PC-9 (cell line): ENCODE results near the gene BAG1. TPM values are rescaled to one million over a fixed set of nuclear protein-coding genes. Genes with fewer than 3 reads are reported as not detected.

Source experiments
- BruUV-seq: library from RNA; stranded (reverse); fragments of 400-500 nt; replicated peaks from 2 replicates; lab custom pipeline; 2021; lab: Mats Ljungman, UMichigan
- CTCF ChIA-PET: fragments of 300-600 bp; sonication (Branson Sonifier 250); formaldehyde crosslinking; loops from one replicate; lab custom pipeline; 2022; ENCODE audit warnings: antibody characterized with exemption; lab: Charles Lee
- POLR2A ChIA-PET: fragments of 300-600 bp; sonication (Branson Sonifier 250); formaldehyde crosslinking; loops from one replicate; lab custom pipeline; 2022; ENCODE audit warnings: antibody characterized with exemption; ENCODE audit not compliant: unreplicated experiment; lab: Charles Lee
- DNase-seq, 2 experiments: peaks; one replicate each; pipeline versions ENCODE4 v3.0.0 to v3.0.0-alpha.2; 2015 to 2022; ENCODE audit warnings: mixed read lengths in 1 of 2
- H2AFZ ChIP-seq: fragments of 200-600 bp; sonication (generic); 2 replicates; pipeline ENCODE4 v1.8.1; 2017; ENCODE audit warnings: antibody characterized with exemption
- H3F3A ChIP-seq: fragments of 200-600 bp; sonication (generic); 2 replicates; pipeline ENCODE4 v1.8.1; 2017; ENCODE audit warnings: antibody characterized with exemption, mild to moderate bottlenecking, low read depth; ENCODE audit not compliant: insufficient read depth
- H3K27ac ChIP-seq: fragments of 200-600 bp; sonication (generic); 2 replicates; pipeline ENCODE4 v1.6.1; 2016; ENCODE audit warnings: mixed run types
- H3K27me3 ChIP-seq: fragments of 200-600 bp; sonication (generic); 2 replicates; pipeline ENCODE4 v1.6.1; 2016; ENCODE audit warnings: low read depth, mixed run types; ENCODE audit not compliant: insufficient read depth
- H3K36me3 ChIP-seq: fragments of 200-600 bp; sonication (generic); 2 replicates; pipeline ENCODE4 v1.6.1; 2016; ENCODE audit warnings: low read depth, mixed run types
- H3K4me1 ChIP-seq: fragments of 200-600 bp; sonication (generic); replicated peaks from 2 replicates; pipeline ENCODE4 v1.6.1; 2016; ENCODE audit warnings: mixed run types; ENCODE audit not compliant: insufficient read depth
- H3K4me2 ChIP-seq: fragments of 200-600 bp; sonication (generic); 2 replicates; pipeline ENCODE4 v1.6.1; 2017; ENCODE audit warnings: mixed run types
- H3K4me3 ChIP-seq: fragments of 200-600 bp; sonication (generic); 2 replicates; pipeline ENCODE4 v1.6.1; 2016; ENCODE audit warnings: mixed run types
- H3K79me2 ChIP-seq: fragments of 200-600 bp; sonication (generic); 2 replicates; pipeline ENCODE4 v1.6.1; 2017; ENCODE audit warnings: low read depth, mixed run types
- H3K9me2 ChIP-seq: fragments of 200-600 bp; sonication (generic); 2 replicates; pipeline ENCODE4 v1.8.1; 2017; ENCODE audit warnings: mild to moderate bottlenecking; ENCODE audit not compliant: insufficient read depth
- H3K9me3 ChIP-seq: fragments of 200-600 bp; sonication (generic); 2 replicates; pipeline ENCODE4 v1.8.1; 2016; ENCODE audit warnings: low read depth; ENCODE audit not compliant: insufficient read depth
- H4K20me1 ChIP-seq: fragments of 200-600 bp; sonication (generic); 2 replicates; pipeline ENCODE4 v1.8.1; 2017; ENCODE audit not compliant: insufficient read depth
- CTCF ChIP-seq: fragments of 200-600 bp; sonication (generic); conservative IDR thresholded peaks from 2 replicates; pipeline ENCODE4 v1.6.1; 2017; ENCODE audit warnings: mixed run types, antibody characterized with exemption, mild to moderate bottlenecking, moderate library complexity
- EZH2 ChIP-seq: fragments of 200-600 bp; sonication (generic); IDR thresholded peaks from 2 replicates; pipeline ENCODE4 v1.8.0; 2017; ENCODE audit warnings: antibody characterized with exemption, low read depth
- intact Hi-C: fragments of 100-400 bp; cut with micrococcal nuclease; formaldehyde crosslinking; loops from one replicate; pipeline ENCODE4 v1.10.0; 2022; ENCODE audit not compliant: unreplicated experiment
- total RNA-seq: library from RNA; stranded (reverse); gene quantifications from 2 replicates; pipeline ENCODE4 v1.2.3, GENCODE V29; 2021

Gene BAG1
- total RNA-seq, 1 experiment from 2014 or later, result 21.9 TPM

GRCh38 chr9:33248606-33249005 is 15.9 kb downstream of the BAG1 start:
- intact Hi-C loops, result no loop called here
- H3K36me3 ChIP-seq, result no peaks in the 10 kb centered on the region
- POLR2A ChIA-PET, result no interaction called here
- no TSS peak for BruUV-seq
- CTCF ChIA-PET, result no interaction called here
- no peaks in the 10 kb centered on the region for H3K4me1 ChIP-seq
- H3K9me2 ChIP-seq, result no peaks in the 10 kb centered on the region
- H3K9me3 ChIP-seq, result no peaks in the 10 kb centered on the region
- H3K4me2 ChIP-seq, result no peak overlapping the region
- TF ChIP-seq CTCF (no peak), EZH2 (no peak)
- no peaks in the 10 kb centered on the region for H4K20me1 ChIP-seq
- no peaks in the 10 kb centered on the region for H3F3A ChIP-seq
- no peaks in the 10 kb centered on the region for H3K79me2 ChIP-seq
- no peak overlapping the region for H3K27ac ChIP-seq
- DNase-seq, result no peak
- no peak overlapping the region for H2AFZ ChIP-seq
- H3K4me3 ChIP-seq, result no peak overlapping the region
- no peaks in the 10 kb centered on the region for H3K27me3 ChIP-seq

- H3K9me3 ChIP-seq, result no peaks in the 10 kb centered on the region
- H3K27ac ChIP-seq, result no peak overlapping the region
- H3K27me3 ChIP-seq, result no peaks in the 10 kb centered on the region
- DNase-seq, result no peak
- H3K79me2 ChIP-seq, result no peaks in the 10 kb centered on the region
- BruUV-seq, result no TSS peak
- H3K4me2 ChIP-seq, result no peak overlapping the region
- H3K9me2 ChIP-seq, result no peaks in the 10 kb centered on the region
- CTCF ChIA-PET, result no interaction called here
- no peaks in the 10 kb centered on the region for H3K36me3 ChIP-seq
- no peaks in the 10 kb centered on the region for H3F3A ChIP-seq
- intact Hi-C loops, result no loop called here
- no peaks in the 10 kb centered on the region for H3K4me1 ChIP-seq
- POLR2A ChIA-PET, result no interaction called here
- no peak overlapping the region for H3K4me3 ChIP-seq
- H2AFZ ChIP-seq, result no peak overlapping the region
- no peaks in the 10 kb centered on the region for H4K20me1 ChIP-seq
- no peak for TF ChIP-seq CTCF
- TF ChIP-seq EZH2, result no peak
Measured at GRCh38 chr9:33246269-33246860, 18.1 kb downstream of the BAG1 start.

GRCh38 chr9:33245341-33245740 is 19.2 kb downstream of the BAG1 start:
- H3K4me2 ChIP-seq, result no peak overlapping the region
- H3F3A ChIP-seq, result no peaks in the 10 kb centered on the region
- no peak overlapping the region for H3K4me3 ChIP-seq
- ChIA-PET POLR2A (interaction anchor here (0.6 kb wide), 1 partner anchor 136 kb away, joined by 3 read pairs; no protein-coding TSS in a partner anchor), CTCF (no interaction called here)
- no peaks in the 10 kb centered on the region for H3K4me1 ChIP-seq
- intact Hi-C loops, result no loop called here
- BruUV-seq, result no TSS peak
- H2AFZ ChIP-seq, result no peak overlapping the region
- DNase-seq, result no peak
- H3K27ac ChIP-seq, result no peak overlapping the region
- no peaks in the 10 kb centered on the region for H3K27me3 ChIP-seq
- no peaks in the 10 kb centered on the region for H3K36me3 ChIP-seq
- no peak for TF ChIP-seq CTCF
- TF ChIP-seq EZH2, result no peak
- no peaks in the 10 kb centered on the region for H3K9me3 ChIP-seq
- no peaks in the 10 kb centered on the region for H3K79me2 ChIP-seq
- H3K9me2 ChIP-seq, result no peaks in the 10 kb centered on the region
- H4K20me1 ChIP-seq, result no peaks in the 10 kb centered on the region
